NB4 (cell line): ENCODE measurements around the gene CLDN15.

ENCODE experiments used
- DNase-seq: peaks from one replicate; pipeline ENCODE4 v3.0.0; 2010; ENCODE audit warnings: low read depth
- H3K4me3 ChIP-seq: one replicate; pipeline ENCODE4 v1.5.1; 2011; ENCODE audit warnings: mild to moderate bottlenecking, low read depth, low read length, moderate library complexity
- MYC ChIP-seq: IDR thresholded peaks from 2 replicates; pipeline ENCODE4 v1.6.1; 2011; ENCODE audit warnings: low read depth, low read length
- POLR2A ChIP-seq: IDR thresholded peaks from 2 replicates; pipeline ENCODE4 v1.6.1; 2011; ENCODE audit warnings: mild to moderate bottlenecking; ENCODE audit not compliant: insufficient read length; ENCODE audit errors: extremely low read depth
- TF ChIP-seq, protein P1 (sequence below): IDR thresholded peaks from 2 replicates; pipeline ENCODE4 v1.6.1; 2011; ENCODE audit warnings: low read depth, low read length
- TF ChIP-seq, protein P2 (sequence below): IDR thresholded peaks from one replicate; pipeline ENCODE4 v1.5.1; 2012; ENCODE audit warnings: low read depth, low read length

The CLDN15 gene

DNA sequence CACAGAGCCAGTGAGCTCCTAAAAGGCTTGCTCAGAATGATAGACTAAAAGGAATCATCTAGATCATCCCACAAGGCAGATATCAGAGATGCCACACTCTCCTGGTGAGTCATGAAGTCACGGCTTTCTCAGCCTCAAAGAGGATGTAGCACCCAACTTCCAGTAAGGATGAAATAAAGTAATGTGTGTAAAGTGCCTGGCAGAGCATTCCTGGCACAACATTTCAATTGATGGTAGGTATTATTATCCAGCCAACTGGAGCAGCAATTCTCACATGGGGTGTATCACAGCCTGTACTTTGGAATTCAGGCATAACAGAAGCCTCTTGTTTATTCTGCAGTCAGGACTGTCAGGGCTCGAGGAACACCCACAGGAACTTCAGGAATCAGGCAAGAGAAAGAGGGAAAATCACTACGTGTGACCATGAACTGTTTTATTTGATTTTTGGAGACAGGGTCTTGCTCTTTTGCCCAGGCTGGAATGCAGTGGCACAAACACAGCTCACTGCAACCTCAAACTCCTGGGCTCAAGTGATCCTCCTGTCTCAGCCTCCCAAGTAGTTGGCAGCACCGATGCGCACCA lies 52.3 kb downstream of the CLDN15 start:
- DNase-seq: no peak
- TF ChIP-seq, protein P1, sequence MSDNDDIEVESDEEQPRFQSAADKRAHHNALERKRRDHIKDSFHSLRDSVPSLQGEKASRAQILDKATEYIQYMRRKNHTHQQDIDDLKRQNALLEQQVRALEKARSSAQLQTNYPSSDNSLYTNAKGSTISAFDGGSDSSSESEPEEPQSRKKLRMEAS: no peak
- TF ChIP-seq, protein P2, sequence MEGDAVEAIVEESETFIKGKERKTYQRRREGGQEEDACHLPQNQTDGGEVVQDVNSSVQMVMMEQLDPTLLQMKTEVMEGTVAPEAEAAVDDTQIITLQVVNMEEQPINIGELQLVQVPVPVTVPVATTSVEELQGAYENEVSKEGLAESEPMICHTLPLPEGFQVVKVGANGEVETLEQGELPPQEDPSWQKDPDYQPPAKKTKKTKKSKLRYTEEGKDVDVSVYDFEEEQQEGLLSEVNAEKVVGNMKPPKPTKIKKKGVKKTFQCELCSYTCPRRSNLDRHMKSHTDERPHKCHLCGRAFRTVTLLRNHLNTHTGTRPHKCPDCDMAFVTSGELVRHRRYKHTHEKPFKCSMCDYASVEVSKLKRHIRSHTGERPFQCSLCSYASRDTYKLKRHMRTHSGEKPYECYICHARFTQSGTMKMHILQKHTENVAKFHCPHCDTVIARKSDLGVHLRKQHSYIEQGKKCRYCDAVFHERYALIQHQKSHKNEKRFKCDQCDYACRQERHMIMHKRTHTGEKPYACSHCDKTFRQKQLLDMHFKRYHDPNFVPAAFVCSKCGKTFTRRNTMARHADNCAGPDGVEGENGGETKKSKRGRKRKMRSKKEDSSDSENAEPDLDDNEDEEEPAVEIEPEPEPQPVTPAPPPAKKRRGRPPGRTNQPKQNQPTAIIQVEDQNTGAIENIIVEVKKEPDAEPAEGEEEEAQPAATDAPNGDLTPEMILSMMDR: no peak
- TF ChIP-seq POLR2A: no peak
- no peak for TF ChIP-seq MYC

More for the DNA sequence above, 52.3 kb downstream of the CLDN15 start:
- H3K4me3 ChIP-seq: no peak overlapping the region
